Activated T-cell treated with anti-CD3 and anti-CD28 coated beads, Interleukin-2, amount 50 U/mL, for 48 hours (primary cell): ENCODE measurements around the gene NFIL3.
"Not testable (repeated sequence)": the region's sequence is repeated elsewhere in the genome, so short reads cannot be mapped to it uniquely, and the experiment has no call there.

ENCODE experiments used
- DNase-seq, 2 experiments: peaks; one replicate each; pipeline ENCODE4 v3.0.0-alpha.2; 2020

Gene NFIL3

DNA sequence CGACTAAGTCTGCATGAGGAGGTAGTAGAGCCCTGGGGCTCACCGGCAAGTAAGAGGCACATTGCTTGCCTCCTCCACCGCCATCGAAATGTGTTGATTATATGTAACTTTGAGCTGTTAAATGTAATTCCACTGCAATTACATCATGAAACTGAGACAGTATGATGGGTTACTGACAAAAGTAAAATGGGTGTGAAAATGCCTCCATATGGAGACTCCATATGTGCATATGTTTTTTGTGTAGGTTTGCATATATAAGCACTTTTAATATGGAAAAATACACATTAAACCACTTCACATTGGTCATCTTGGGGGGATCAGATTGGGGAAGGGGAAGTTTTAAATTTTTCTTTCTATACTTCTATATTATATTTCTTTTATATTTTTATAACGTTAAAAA is 29.8 kb downstream of the NFIL3 start:
- DNase-seq = no peak

GRCh38 chr9:91392435-91392834 is 31.2 kb downstream of the NFIL3 start:
- no peak for DNase-seq

GRCh38 chr9:91391818-91392217 is 31.8 kb downstream of the NFIL3 start:
- DNase-seq = no peak

- DNase-seq = no peak
Measured at GRCh38 chr9:91391412-91391811, 32.2 kb downstream of the NFIL3 start.

DNA sequence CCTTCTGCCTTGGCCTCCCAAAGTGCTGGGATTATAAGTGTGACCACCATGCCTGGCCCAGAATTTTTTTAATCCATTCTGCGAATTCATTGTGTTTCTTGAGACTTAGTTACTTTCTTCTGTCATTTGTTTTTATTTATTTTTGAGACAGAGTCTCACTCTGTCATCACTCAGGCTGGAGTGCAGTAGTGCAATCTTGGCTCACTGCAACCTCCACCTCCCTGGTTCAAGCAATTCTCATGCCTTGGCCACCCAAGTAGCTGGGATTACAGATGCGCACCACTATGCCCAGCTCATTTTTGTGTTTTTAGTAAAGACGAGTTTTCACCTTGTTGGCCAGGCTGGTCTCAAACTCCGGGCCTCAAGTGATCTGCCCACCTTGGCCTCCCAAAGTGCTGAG is 33.9 kb downstream of the NFIL3 start:
- not testable (repeated sequence) for DNase-seq

DNA sequence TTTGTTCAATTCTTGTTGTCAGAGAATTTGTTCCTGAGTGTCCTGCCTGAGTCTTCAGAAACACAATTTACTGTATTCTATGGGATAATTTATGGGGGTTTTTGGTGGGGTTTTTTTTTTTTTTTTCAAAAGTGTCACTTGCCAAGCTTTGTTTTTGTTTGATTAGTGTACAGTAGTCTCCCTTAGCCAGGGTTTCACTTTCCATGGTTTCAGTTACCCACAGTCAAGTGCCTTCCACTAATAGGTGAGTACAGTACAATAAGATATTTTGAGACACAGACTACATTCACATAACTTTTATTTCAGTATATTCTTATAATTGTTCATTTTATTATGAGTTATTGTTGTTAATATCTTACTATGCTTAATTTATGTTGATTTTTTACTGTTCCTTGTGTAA is 36.9 kb downstream of the NFIL3 start:
- no peak for DNase-seq

GRCh38 chr9:91384954-91385353 is 38.7 kb downstream of the NFIL3 start:
- DNase-seq = no peak

GRCh38 chr9:91383577-91383976 is 40.1 kb downstream of the NFIL3 start:
- DNase-seq = no peak

- no peak for DNase-seq
Measured at GRCh38 chr9:91382298-91382697, 41.3 kb downstream of the NFIL3 start.

DNA sequence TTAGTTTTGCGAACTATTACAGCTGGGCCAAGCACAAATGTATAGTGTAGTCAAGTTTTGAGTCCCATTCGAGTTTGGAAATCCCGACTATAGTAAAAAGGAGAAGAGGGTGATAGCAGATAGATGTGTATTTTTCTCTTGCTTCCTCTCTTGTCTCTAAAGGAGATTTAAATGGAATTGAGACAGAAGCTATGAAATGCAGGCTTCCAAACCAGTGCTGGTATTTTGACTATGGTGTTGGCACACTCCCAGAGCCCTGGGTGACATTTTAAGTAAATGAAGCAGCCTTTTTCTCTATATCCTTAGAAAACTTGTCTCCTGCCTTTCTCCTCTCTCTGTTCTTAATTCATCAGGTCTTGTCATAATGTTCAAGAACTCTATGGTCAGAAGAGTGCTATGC is 44.2 kb downstream of the NFIL3 start:
- no peak for DNase-seq

- DNase-seq = no peak
Measured at GRCh38 chr9:91378695-91379127, 44.9 kb downstream of the NFIL3 start.

- DNase-seq = not testable (repeated sequence)
Measured at GRCh38 chr9:91378054-91378453, 45.6 kb downstream of the NFIL3 start.

DNA sequence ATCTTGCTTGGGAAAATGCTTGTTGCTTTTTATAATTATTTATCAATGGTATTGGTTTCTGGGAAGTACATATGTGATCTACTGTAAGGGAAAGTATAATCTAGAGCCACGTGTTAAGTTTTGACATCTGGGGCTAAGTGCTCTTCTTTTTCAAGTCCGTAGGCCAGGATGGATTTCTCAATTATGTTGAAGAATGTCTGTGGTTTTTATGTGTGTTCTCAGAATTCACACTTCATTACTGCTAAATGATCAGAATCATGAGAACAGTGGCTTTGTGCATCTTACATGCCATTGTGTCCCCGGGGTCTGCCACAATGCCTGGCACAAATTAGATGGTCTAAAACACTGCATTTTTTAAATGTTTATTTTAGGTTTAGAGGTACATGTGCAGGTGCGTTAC is 47.4 kb downstream of the NFIL3 start:
- no peak for DNase-seq

DNA sequence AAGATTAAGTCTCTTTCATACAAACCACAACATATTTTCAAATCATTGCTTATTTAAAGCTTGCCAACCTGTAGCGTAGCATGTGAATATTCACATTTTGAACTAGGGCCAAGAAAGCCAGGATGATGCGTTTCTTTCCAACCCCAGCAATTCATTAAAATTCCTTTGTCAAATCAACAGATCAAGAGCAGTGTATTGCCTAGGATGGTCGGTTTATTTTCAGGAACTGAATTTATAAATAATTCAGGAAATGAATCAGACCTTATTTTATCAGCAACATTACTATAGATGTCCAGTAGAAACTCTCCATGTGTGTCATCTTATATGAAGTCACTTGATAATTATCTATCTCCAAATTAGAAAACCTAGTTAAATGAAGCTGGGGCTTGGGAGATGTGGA is 48.7 kb downstream of the NFIL3 start:
- DNase-seq = no peak

DNA sequence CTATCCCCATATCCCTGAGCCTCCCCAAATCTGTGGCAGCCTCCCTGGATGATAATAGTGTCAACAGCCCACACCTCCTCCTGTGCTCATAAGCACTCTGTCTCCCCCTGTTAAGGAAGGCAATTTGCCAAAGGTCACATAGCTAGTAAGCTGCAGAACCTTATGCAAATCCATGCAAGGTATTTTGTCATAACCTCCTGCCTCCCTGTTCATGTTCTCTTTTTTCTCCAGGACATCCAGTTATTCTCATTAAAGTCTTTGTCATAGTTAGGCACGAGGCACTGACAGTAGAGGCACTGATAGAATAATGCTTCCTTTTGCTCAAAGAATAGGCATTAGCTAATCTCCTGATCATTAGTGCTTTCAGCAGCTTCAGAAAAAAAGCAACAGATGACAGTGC is 51.7 kb downstream of the NFIL3 start:
- DNase-seq = no peak

- DNase-seq = not testable (repeated sequence)
Measured at GRCh38 chr9:91370006-91370405, 53.6 kb downstream of the NFIL3 start.

GRCh38 chr9:91364702-91365101 is 58.9 kb downstream of the NFIL3 start:
- no peak for DNase-seq

DNA sequence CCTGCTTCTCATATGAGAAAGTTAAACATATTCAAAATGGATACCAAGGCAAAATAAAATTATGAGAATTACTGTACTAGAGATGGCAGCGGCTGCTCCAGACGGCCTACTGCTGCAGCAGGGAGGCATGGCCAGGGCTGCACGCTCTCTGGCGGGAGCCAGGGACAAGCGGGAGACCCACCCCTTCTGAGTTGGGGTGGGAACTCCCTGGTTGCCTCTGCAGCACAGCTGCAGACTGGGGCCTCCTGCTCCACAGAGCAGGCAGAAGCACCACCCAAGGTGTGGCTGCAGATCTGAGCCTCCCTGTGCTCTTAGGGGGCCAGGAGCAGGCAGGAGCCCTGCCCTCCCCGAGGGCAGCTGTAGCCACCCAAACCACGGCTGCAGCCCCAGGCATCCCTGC is 59.6 kb downstream of the NFIL3 start:
- no peak for DNase-seq

GRCh38 chr9:91362051-91362611 is 61.5 kb downstream of the NFIL3 start:
- DNase-seq = no peak

DNA sequence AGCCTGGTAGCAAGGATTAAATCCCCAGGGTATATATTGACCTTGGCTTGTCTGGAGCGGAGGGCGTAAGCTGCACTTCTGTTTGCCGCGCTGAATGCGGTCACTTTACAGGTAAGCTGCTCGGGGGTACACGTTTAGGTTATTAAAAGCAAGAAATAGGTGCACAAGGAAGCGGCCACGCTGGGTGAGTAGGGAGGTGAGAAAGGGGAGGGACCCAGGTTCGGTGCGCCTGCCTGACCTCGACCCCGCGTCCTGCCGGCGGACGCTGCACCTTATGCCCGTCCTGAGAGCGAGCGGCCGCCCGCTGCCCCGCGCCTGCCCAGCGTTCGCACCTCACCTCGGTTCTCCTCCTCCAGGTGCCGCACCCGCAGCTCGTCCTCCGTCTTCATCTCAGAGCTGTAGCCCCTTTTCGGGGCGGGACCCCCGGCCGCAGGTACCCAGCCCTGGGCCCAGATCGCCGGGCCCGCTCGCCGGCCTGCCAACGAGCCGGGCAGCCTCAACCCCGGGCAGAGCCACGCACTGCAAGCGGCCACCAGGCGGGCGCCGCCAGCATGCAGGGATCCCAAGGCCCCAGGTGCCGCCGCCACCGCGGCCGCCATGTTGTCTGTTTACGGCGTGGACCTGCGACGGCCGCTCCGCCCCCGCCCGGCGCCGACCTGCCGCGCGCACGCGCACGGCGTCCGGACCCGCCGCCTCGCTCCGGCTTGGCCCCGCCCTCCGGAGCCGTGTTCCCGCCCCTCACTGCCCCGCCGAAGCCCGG is 62.2 kb downstream of the NFIL3 start, which contains the start of gene AUH:
TSS of gene AUH (minus strand) at position 628 of the 760 bp plus-strand sequence. CDS start at position 599, 29 bp downstream.
- DNase-seq = peak; percentile 88 to 93

DNA sequence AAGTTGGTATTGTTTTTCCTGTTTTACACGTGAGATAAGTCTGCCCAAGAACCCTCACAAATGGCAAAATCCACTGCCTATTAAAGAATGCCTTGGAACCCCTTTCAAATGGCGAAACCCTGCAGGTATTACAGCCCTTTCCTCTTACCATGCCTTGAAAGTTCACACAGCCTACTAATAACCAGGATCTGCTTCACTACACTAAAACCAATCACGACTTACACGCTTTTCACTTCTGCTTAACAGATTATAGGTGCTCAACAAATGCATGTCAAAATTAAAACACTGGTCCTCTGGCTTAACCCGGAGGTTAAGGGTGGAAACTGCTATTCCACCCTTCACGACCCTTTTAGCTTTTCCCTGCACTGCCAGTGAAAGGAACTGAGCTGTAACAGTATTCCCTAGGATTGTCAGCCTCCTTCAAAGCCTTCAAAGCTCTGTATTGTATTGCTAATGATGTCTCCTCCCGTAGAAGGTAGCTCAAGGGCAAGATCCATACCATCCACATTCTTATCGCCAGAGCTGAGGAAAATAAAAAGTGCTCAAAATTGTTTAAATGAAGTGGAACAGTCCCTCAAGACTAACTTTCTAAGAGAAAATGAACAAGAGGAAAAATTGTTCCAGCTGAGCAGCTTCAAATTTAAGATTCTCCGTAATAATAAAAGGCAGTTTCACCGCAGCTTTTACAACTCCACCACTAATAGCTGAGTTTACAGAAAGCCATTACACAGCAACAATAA is 62.9 kb downstream of the NFIL3 start:
- no peak for DNase-seq

DNA sequence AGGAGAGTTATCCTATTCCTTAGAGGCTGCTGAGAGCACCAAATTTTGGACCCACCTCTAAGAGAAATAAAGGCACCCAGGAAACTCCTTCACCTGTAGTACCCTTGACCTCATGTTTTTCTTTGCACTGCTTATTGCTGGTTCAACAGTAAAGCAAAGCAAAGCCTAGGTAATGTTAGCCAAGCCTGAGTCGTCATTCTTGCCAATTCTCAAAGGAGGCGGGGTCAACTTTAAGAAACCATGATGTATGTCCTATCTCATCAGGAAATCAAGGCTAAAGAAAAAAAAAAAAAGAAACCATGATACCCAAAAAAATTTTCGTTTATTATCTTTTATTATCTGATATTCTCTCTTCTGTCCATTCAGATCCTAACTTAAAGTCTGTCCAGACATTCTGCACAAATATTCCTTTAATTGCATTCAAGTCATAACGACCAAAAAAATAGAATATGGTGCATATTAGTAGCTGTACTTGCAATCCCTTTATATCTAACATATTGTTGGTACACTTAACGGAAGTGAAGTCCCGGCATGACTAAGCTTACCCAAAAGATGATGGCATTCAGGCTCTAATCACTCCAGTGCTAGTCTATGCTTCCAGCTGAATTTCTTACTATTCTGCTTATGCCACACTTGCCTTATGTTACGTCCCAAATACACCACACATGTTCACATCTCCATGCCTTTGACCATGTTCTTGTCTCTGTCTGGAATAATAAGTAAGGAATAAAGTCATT is 63.7 kb downstream of the NFIL3 start:
- no peak for DNase-seq

DNA sequence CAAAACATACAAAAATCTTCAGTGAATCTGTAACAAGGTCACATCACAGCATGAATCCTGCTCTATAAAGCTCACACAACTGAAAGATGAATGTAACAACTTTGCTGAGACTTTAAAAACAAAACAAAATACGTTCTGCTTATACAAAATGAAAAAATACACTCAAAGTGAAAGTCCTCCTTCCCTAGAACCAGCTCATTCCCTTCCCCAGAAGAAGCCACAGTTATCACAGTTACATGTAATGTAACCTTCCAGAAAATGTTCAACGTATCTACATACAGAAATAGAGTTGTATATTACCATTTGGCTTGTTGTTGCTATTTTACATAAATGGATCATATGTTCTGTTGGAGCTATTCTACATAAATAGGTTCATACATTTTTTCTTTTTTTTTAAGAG is 64.5 kb downstream of the NFIL3 start:
- no peak for DNase-seq
